HepG2 (cell line): ENCODE measurements around the gene ADSS1. TPM values are rescaled to one million over a fixed set of nuclear protein-coding genes. Genes with fewer than 3 reads are reported as not detected.

Experiments used
- FOXA3 ChIP-seq: IDR thresholded peaks from 2 replicates; pipeline ENCODE4 v1.6.1; 2016; ENCODE audit warnings: missing genetic modification reagents, missing compliant biosample characterization
- GLI4 ChIP-seq: sonication (generic); formaldehyde crosslinking; IDR thresholded peaks from 2 replicates; pipeline ENCODE4 v1.5.1; 2020; ENCODE audit warnings: missing genetic modification reagents, mild to moderate bottlenecking, moderate library complexity, borderline replicate concordance
- HNRNPLL ChIP-seq: fragments of 200-400 bp; formaldehyde crosslinking; IDR thresholded peaks from 2 replicates; pipeline ENCODE4 v1.6.1; 2017; ENCODE audit warnings: mild to moderate bottlenecking, low read depth, low read length; ENCODE audit not compliant: poor library complexity, severe bottlenecking
- HOMEZ ChIP-seq: IDR thresholded peaks from 2 replicates; pipeline ENCODE4 v1.6.1; 2016; ENCODE audit warnings: low read depth
- HOXA9 ChIP-seq: sonication (generic); formaldehyde crosslinking; IDR thresholded peaks from 2 replicates; pipeline ENCODE4 v1.8.1; 2022; ENCODE audit warnings: missing genetic modification reagents, mild to moderate bottlenecking, moderate library complexity, borderline replicate concordance
- IKZF5 ChIP-seq: IDR thresholded peaks from 2 replicates; pipeline ENCODE4 v1.6.1; 2018; ENCODE audit warnings: missing genetic modification reagents, mild to moderate bottlenecking, missing compliant biosample characterization
- LCORL ChIP-seq, 2 experiments: fragments of 450-650 bp in 1 of 2; sonication (generic) in 1 of 2; formaldehyde crosslinking in 1 of 2; IDR thresholded peaks; 2 replicates each; pipeline versions ENCODE4 v1.5.0 to v1.6.1; 2017 to 2020; ENCODE audit warnings: antibody characterized with exemption in 1 of 2, missing genetic modification reagents in 1 of 2
- MBD4 ChIP-seq: IDR thresholded peaks from 2 replicates; pipeline ENCODE4 v1.6.1; 2012; ENCODE audit warnings: low read length, inconsistent platforms, borderline replicate concordance
- MYC ChIP-seq: sonication (generic); formaldehyde crosslinking; IDR thresholded peaks from 2 replicates; pipeline ENCODE4 v1.9.0; 2021; ENCODE audit warnings: missing genetic modification reagents, borderline replicate concordance
- SKI ChIP-seq: fragments of 450-650 bp; IDR thresholded peaks from one replicate; pipeline ENCODE4 v1.6.1; 2018; ENCODE audit warnings: mild to moderate bottlenecking; ENCODE audit not compliant: partially characterized antibody
- SOX13 ChIP-seq, 3 experiments: fragments of 450-650 bp in 1 of 3; sonication (generic) in 1 of 3; formaldehyde crosslinking in 1 of 3; IDR thresholded peaks in 2 of 3; conservative IDR thresholded peaks in 1 of 3; 2 replicates each; pipeline versions ENCODE4 v1.5.0 to v1.6.1; 2016 to 2020; ENCODE audit warnings: antibody characterized with exemption in 1 of 3, mild to moderate bottlenecking in 1 of 3, missing compliant biosample characterization in 1 of 3, missing genetic modification reagents in 1 of 3, moderate library complexity in 1 of 3
- THAP8 ChIP-seq: sonication (generic); formaldehyde crosslinking; IDR thresholded peaks from 2 replicates; pipeline ENCODE4 v1.5.1; 2020; ENCODE audit warnings: missing genetic modification reagents, mild to moderate bottlenecking, borderline replicate concordance
- ZFX ChIP-seq: sonication (generic); formaldehyde crosslinking; IDR thresholded peaks from 2 replicates; pipeline ENCODE4 v1.4.0; 2020; ENCODE audit warnings: mild to moderate bottlenecking, low read depth, missing genetic modification reagents, moderate library complexity
- ZFYVE20 ChIP-seq: sonication (generic); formaldehyde crosslinking; IDR thresholded peaks from 2 replicates; pipeline ENCODE4 v1.8.0; 2023; ENCODE audit warnings: low read depth, mild to moderate bottlenecking, moderate library complexity, missing genetic modification reagents, borderline replicate concordance
- ZGPAT ChIP-seq: IDR thresholded peaks from 2 replicates; pipeline ENCODE4 v1.6.1; 2016; ENCODE audit warnings: mild to moderate bottlenecking
- ZMAT5 ChIP-seq: sonication (generic); formaldehyde crosslinking; IDR thresholded peaks from 2 replicates; pipeline ENCODE4 v1.5.0; 2020; ENCODE audit warnings: mild to moderate bottlenecking, low read depth, missing genetic modification reagents, borderline replicate concordance
- ZNF234 ChIP-seq: sonication (generic); formaldehyde crosslinking; conservative IDR thresholded peaks from 2 replicates; pipeline ENCODE4 v1.5.1; 2020; ENCODE audit warnings: mild to moderate bottlenecking, missing genetic modification reagents
- ZNF24 ChIP-seq: fragments of 450-650 bp; IDR thresholded peaks from 2 replicates; pipeline ENCODE4 v1.6.1; 2017; ENCODE audit warnings: antibody characterized with exemption, mild to moderate bottlenecking
- ZNF326 ChIP-seq: sonication (generic); formaldehyde crosslinking; IDR thresholded peaks from 2 replicates; pipeline ENCODE4 v1.4.0; 2020; ENCODE audit warnings: missing genetic modification reagents, borderline replicate concordance
- ZNF616 ChIP-seq: sonication (generic); formaldehyde crosslinking; IDR thresholded peaks from 2 replicates; pipeline ENCODE4 v1.5.0; 2020; ENCODE audit warnings: low read depth, mild to moderate bottlenecking, missing genetic modification reagents
- ZNF850 ChIP-seq: sonication (generic); formaldehyde crosslinking; conservative IDR thresholded peaks from 2 replicates; pipeline ENCODE4 v1.9.0; 2021; ENCODE audit warnings: mild to moderate bottlenecking, missing genetic modification reagents
- ZNF878 ChIP-seq: sonication (generic); formaldehyde crosslinking; IDR thresholded peaks from 2 replicates; pipeline ENCODE4 v1.8.1; 2023; ENCODE audit warnings: mild to moderate bottlenecking, missing genetic modification reagents, moderate library complexity
- ZSCAN25 ChIP-seq: sonication (generic); formaldehyde crosslinking; IDR thresholded peaks from 2 replicates; pipeline ENCODE4 v1.8.0; 2022; ENCODE audit warnings: mild to moderate bottlenecking, missing genetic modification reagents
- polyA plus RNA-seq, 8 experiments: library from polyadenylated mRNA; depleted of rRNA in 3 of 8; stranded (reverse) in 7 of 8; unstranded in 1 of 8; fragments of >200 nt; fragmentation: Illumina TruSeq in 4 of 8; extraction: Trizol in 4 of 8; gene quantifications; 2 replicates each; pipeline versions ENCODE4 v1.2.1 to v1.2.3, GENCODE V29; 2011 to 2016; ENCODE audit warnings: low read depth in 4 of 8, missing spikeins in 1 of 8, mixed read lengths in 1 of 8; ENCODE audit not compliant: insufficient read depth in 1 of 8
- total RNA-seq, 5 experiments: library from RNA; depleted of rRNA; stranded (reverse); fragments of >200 nt; fragmentation: Illumina TruSeq; extraction: Trizol; gene quantifications; 2 replicates each; pipeline ENCODE4 v1.2.3, GENCODE V29; 2016; ENCODE audit warnings: low read depth in 1 of 5

The ADSS1 gene
- total and polyA plus RNA-seq, 2 of the 13 experiments (the other 11 are each of a cell fraction or from before 2014, with no cell fraction given), result 1.0 to 36.7 TPM

- TF ChIP-seq MYC (peak; percentile 99), ZNF24 (no peak), MBD4 (no peak), GLI4 (CRISPR knock-in tag) (0 out of 2 replicates have a peak, but pooled peaks have one; percentile 17), ZNF878 (CRISPR knock-in tag) (0 out of 2 replicates have a peak, but pooled peaks have one; percentile 24), IKZF5 (peak; percentile 98), ZNF616 (peak; percentile 88), THAP8 (CRISPR knock-in tag) (no peak; the same call in 1 of the 2 replicates), HOXA9 (CRISPR knock-in tag) (no peak), HNRNPLL (peak; percentile 25), ZFX (CRISPR knock-in tag) (peak; percentile 92), ZFYVE20 (CRISPR knock-in tag) (no peak), ZNF326 (CRISPR knock-in tag) (no peak), ZNF234 (CRISPR knock-in tag) (no peak), SKI (peak; percentile 93), FOXA3 (CRISPR knock-in tag) (peak; percentile 91), LCORL (IDR thresholded peaks at IDR 0.05) (no peak), LCORL (CRISPR knock-in tag; IDR thresholded peaks at IDR 0.05) (peak; percentile 96), ZNF850 (no peak), SOX13 (IDR thresholded peaks at IDR 0.05) (peak; percentile 38; the same call in 1 of the 2 replicates), SOX13 (CRISPR knock-in tag; conservative IDR thresholded peaks at IDR 0.05 in 1 of 2, IDR thresholded peaks at IDR 0.05 in 1 of 2) (peak in 1 of 2 experiments; percentile 77; a peak in 1 of 4 replicates), ZSCAN25 (CRISPR knock-in tag) (peak; percentile 83), ZGPAT (CRISPR knock-in tag) (peak; percentile 87; the same call in 1 of the 2 replicates), HOMEZ (CRISPR knock-in tag) (no peak), ZMAT5 (no peak)
These were observed 12.0 kb downstream of the ADSS1 start (continued) for GRCh38 chr14:104735830-104736642.
